Lung (tissue), 12 donors: ENCODE results near the gene CHST11. TPM values are rescaled to one million over a fixed set of nuclear protein-coding genes. Genes with fewer than 3 reads are reported as not detected.

ENCODE experiments used
- ATAC-seq: fragments of 200-7000 bp; cut with Tn5 transposase; one replicate; pipeline ENCODE4 v1.9.1; 2020; ENCODE audit warnings: moderate number of reproducible peaks; ENCODE audit not compliant: insufficient read depth, low FRiP score
- DNase-seq, 3 donors: peaks; one replicate each; pipeline ENCODE4 v3.0.0-alpha.2; 2013 to 2017
- H3K27ac ChIP-seq, 2 donors: one replicate each; pipeline ENCODE4 v1.5.1; 2013; ENCODE audit warnings: mild to moderate bottlenecking in 2 of 2, moderate library complexity in 2 of 2, control low read depth in 1 of 2, inconsistent platforms in 1 of 2, low read depth in 1 of 2, low read length in 1 of 2
- H3K27me3 ChIP-seq, 3 donors: one replicate each; pipeline ENCODE4 v1.5.1; 2013; ENCODE audit warnings: low read length in 2 of 3; ENCODE audit not compliant: control insufficient read depth in 3 of 3, insufficient read depth in 3 of 3
- H3K36me3 ChIP-seq, 4 donors: one replicate each; pipeline ENCODE4 v1.5.1; 2013; ENCODE audit warnings: low read length in 4 of 4, mild to moderate bottlenecking in 1 of 4, moderate library complexity in 1 of 4; ENCODE audit not compliant: control insufficient read depth in 4 of 4, insufficient read depth in 4 of 4
- H3K4me1 ChIP-seq, 5 donors: one replicate each; pipeline ENCODE4 v1.5.1; 2013; ENCODE audit warnings: low read length in 5 of 5, mild to moderate bottlenecking in 2 of 5, moderate library complexity in 1 of 5; ENCODE audit not compliant: control insufficient read depth in 5 of 5, insufficient read depth in 5 of 5
- H3K4me3 ChIP-seq: one replicate; pipeline ENCODE4 v1.5.1; 2013; ENCODE audit warnings: mild to moderate bottlenecking, control low read depth, moderate library complexity
- H3K9ac ChIP-seq, 2 donors: one replicate each; pipeline ENCODE4 v1.5.1; 2013; ENCODE audit warnings: low read length in 2 of 2, control low read depth in 1 of 2; ENCODE audit not compliant: insufficient read depth in 1 of 2
- H3K9me3 ChIP-seq, 4 donors: one replicate each; pipeline ENCODE4 v1.5.1; 2013; ENCODE audit warnings: low read length in 3 of 4, mild to moderate bottlenecking in 1 of 4, moderate library complexity in 1 of 4; ENCODE audit not compliant: control insufficient read depth in 4 of 4, insufficient read depth in 3 of 4
- CTCF ChIP-seq: IDR thresholded peaks from 2 replicates; pipeline ENCODE4 v1.5.1; 2012; ENCODE audit warnings: mild to moderate bottlenecking; ENCODE audit errors: control extremely low read depth, extremely low read depth
- WGBS, 2 donors: extraction: QIAGEN DNeasy Blood & Tissue Kit; methylation state at CpG; one replicate each; pipeline ENCODE4 v1.1.7; 2013; 5-methylcytosine and 5-hydroxymethylcytosine counted together
- polyA plus RNA-seq, 2 donors: library from polyadenylated mRNA; stranded (reverse); fragments of 200-250 nt; gene quantifications; one replicate each; pipeline ENCODE4 v1.2.1, GENCODE V29; 2013
- total RNA-seq, 2 donors: library from RNA; depleted of rRNA in 1 of 2; stranded (reverse); fragments of >200 nt in 1 of 2; gene quantifications; one replicate each; pipeline ENCODE4 v1.2.1, GENCODE V29; 2014 to 2021
- donor health status: control.
- donor health status: control.
- donor health status: Bipolar disorder and iron deficiency.
- donor health status: healthy.
- donor health status: DM: yes; HTN: yes; CAD: no.

The CHST11 gene
- total and polyA plus RNA-seq, 4 donors: 9.0 to 63.2 (median 27.7) TPM

- peaks cover 0 to 4% (median 2%) of the 10 kb centered on the region in 4 donors for H3K9me3 ChIP-seq
- 98 to 100% methylated on average over 1 of the region's 1 CpG for WGBS, 2 donors
- no peak for ATAC-seq
These were observed 8.3 kb upstream of the CHST11 start for GRCh38 chr12:104448451-104448850.

GRCh38 chr12:104450700-104451099 is 6.0 kb upstream of the CHST11 start:
- Histone ChIP-seq H3K4me1 (no peaks in the 10 kb centered on the region), H3K36me3 (no peaks in the 10 kb centered on the region), H3K9me3 (peaks cover 0 to 4% (median under 1%) of the 10 kb centered on the region in 4 donors), H3K27me3 (peaks cover 0 to 6% (median 0%) of the 10 kb centered on the region in 3 donors), H3K4me3 (no peak overlapping the region), H3K27ac (no peak overlapping the region), H3K9ac (no peak overlapping the region)
- TF ChIP-seq CTCF: no peak
- ATAC-seq (no peak), DNase-seq (no peak)

More at GRCh38 chr12:104448451-104448850, 8.3 kb upstream of the CHST11 start:
- DNase-seq: no peak
- Histone ChIP-seq H3K4me3 (no peak overlapping the region), H3K36me3 (no peaks in the 10 kb centered on the region), H3K27ac (no peak overlapping the region), H3K4me1 (no peaks in the 10 kb centered on the region), H3K9ac (no peak overlapping the region), H3K27me3 (no peaks in the 10 kb centered on the region)
- no peak for TF ChIP-seq CTCF

DNA sequence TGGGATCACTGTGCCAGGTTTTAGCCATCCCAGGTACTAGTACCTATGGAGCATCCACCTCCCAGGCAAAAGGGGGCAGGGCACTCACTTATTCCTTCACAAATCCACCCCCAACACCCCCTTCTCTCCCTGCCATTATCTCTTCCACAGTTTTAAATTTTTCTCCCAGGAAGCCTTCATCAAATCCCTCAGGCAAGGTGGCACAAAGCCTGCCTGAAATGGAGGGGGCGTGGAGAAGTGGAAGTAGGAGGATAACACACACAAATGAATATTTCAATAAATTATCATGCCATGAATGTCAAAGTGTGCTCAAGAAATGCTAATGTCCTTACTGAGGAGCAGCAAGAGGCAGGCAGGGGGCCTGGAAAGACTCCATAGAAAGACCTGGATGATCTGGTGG is 4.7 kb upstream of the CHST11 start:
- no peak overlapping the region for H3K9ac ChIP-seq
- no peak overlapping the region for H3K27ac ChIP-seq
- DNase-seq: no peak
- peaks cover 0 to 4% (median 0%) of the 10 kb centered on the region in 4 donors for H3K9me3 ChIP-seq
- peaks cover 0 to 5% (median 0%) of the 10 kb centered on the region in 5 donors for H3K4me1 ChIP-seq
- TF ChIP-seq CTCF: no peak
- no peak overlapping the region for H3K4me3 ChIP-seq
- no peaks in the 10 kb centered on the region for H3K36me3 ChIP-seq
- no peak for ATAC-seq
- H3K27me3 ChIP-seq: peaks cover 0 to 6% (median 0%) of the 10 kb centered on the region in 3 donors
- WGBS, 2 donors: 93 to 100% methylated on average over 1 of the region's 1 CpG

DNA sequence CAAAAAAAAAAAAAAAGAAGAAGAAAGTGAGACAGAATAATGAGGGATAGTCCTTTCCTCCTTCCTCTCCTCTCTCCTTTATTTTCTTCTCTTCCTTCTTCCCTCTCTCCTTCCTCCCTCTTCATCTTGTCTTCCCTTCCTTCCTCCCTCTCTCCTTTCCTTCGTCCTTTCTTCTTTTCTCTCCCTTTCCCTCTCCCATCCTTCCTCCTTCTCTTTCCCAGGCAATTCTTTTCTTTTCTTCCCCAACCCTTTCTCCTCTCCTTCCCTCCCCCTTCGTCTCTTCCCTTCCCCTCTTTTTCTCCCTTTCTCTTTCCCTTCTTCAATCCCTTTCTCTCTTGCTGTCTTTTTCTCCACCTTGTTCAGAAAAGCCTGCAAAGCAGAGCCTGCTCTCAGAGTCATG is 3.6 kb upstream of the CHST11 start:
- no peak overlapping the region for H3K4me3 ChIP-seq
- WGBS, 2 donors: 86 to 91% methylated on average over 2 of the region's 2 CpGs
- TF ChIP-seq CTCF: no peak
- ATAC-seq (no peak), DNase-seq (no peak)
- H3K27me3 ChIP-seq: peaks cover 0 to 6% (median 0%) of the 10 kb centered on the region in 3 donors
- H3K27ac ChIP-seq: no peak overlapping the region
- no peak overlapping the region for H3K9ac ChIP-seq
- H3K9me3 ChIP-seq: peaks cover 0 to 4% (median 0%) of the 10 kb centered on the region in 4 donors
- peaks cover 0 to 13% (median 0%) of the 10 kb centered on the region in 5 donors for H3K4me1 ChIP-seq
- H3K36me3 ChIP-seq: no peaks in the 10 kb centered on the region
